PFSK-1 (cell line): ENCODE measurements around the gene MAML1.

Source experiments
- POLR2AphosphoS5 ChIP-seq: IDR thresholded peaks from 2 replicates; pipeline ENCODE4 v1.6.1; 2012; ENCODE audit warnings: low read depth, mild to moderate bottlenecking, control low read depth, low read length, moderate library complexity
- REST ChIP-seq, 2 experiments: IDR thresholded peaks; 2 replicates each; pipeline versions ENCODE4 v1.6.1 to v1.8.0; 2011 to 2012; ENCODE audit warnings: low read depth in 2 of 2, low read length in 2 of 2, control low read depth in 1 of 2, inconsistent platforms in 1 of 2, mild to moderate bottlenecking in 1 of 2, moderate library complexity in 1 of 2; ENCODE audit not compliant: insufficient read depth in 1 of 2

GRCh38 chr5:179777909-179778308 lies 45.3 kb downstream of the MAML1 start:
- TF ChIP-seq POLR2AphosphoS5 (no peak), REST (IDR thresholded peaks at IDR 0.05; ENCODE audit: insufficient read depth in 1 of 2, low read depth in 2 of 2, low read length in 2 of 2) (no peak)
